ENCODE results near the gene RHOT2. TPM values are rescaled to one million over a fixed set of nuclear protein-coding genes. Genes with fewer than 3 reads are reported as not detected.

Gene RHOT2
- total and polyA plus RNA-seq, 2 of the 8 experiments (the other 6 are each of a cell fraction or from before 2014, with no cell fraction given) = 149 to 194 TPM

GRCh38 chr16:619476-620100 lies 48.3 kb upstream of the RHOT2 start (continued):
- TF ChIP-seq CHD7 (IDR thresholded peaks at IDR 0.05; ENCODE audit: insufficient replicate concordance, low read length) (no peak), EZH2 (IDR thresholded peaks at IDR 0.05; ENCODE audit: low read depth, low read length, severe bottlenecking) (no peak), YY1 (IDR thresholded peaks at IDR 0.05; ENCODE audit: low read depth, low read length) (no peak), TCF12 (IDR thresholded peaks at IDR 0.05; ENCODE audit: low read depth, low read length) (no peak), ATF2 (IDR thresholded peaks at IDR 0.05; ENCODE audit: low read length) (no peak), RFX5 (IDR thresholded peaks at IDR 0.05; ENCODE audit: borderline replicate concordance, low read depth, low read length) (no peak), PHF8 (conservative IDR thresholded peaks at IDR 0.05; ENCODE audit: low read depth, low read length) (no peak), SUZ12 (IDR thresholded peaks at IDR 0.05; ENCODE audit: low read length) (no peak), KDM1A (IDR thresholded peaks at IDR 0.05; ENCODE audit: borderline replicate concordance, low read length) (no peak)

Data from H1 (cell line).